ENCODE results near the gene TET2.
A peak's percentile ranks its signal among the peaks of the same experiment; 100 is the strongest.

The TET2 gene

GRCh38 chr4:105174098-105174497, 27.4 kb downstream of the TET2 start:
- H3K4me3 ChIP-seq (replicated peaks in 1 of 2; ENCODE audit: low read depth in 2 of 2, low read length in 2 of 2) = no peak overlapping the region
- DNase-seq (ENCODE audit: low read depth in 2 of 2) = no peak
- TF ChIP-seq CTCF (IDR thresholded peaks at IDR 0.05; ENCODE audit: low read depth, low read length) = no peak

GRCh38 chr4:105179539-105180401, 33.1 kb downstream of the TET2 start:
- TF ChIP-seq CTCF (IDR thresholded peaks at IDR 0.05; ENCODE audit: low read depth, low read length) = no peak
- no peak for DNase-seq (ENCODE audit: low read depth in 2 of 2)
- no peak overlapping the region for H3K4me3 ChIP-seq (replicated peaks in 1 of 2; ENCODE audit: low read depth in 2 of 2, low read length in 2 of 2)

- no peak for TF ChIP-seq CTCF (IDR thresholded peaks at IDR 0.05; ENCODE audit: low read depth, low read length)
- no peak overlapping the region for H3K4me3 ChIP-seq (replicated peaks in 1 of 2; ENCODE audit: low read depth in 2 of 2, low read length in 2 of 2)
- DNase-seq (ENCODE audit: low read depth in 2 of 2) = peak in 1 of 2 donors; percentile 9
Measured at GRCh38 chr4:105181259-105181658, 34.6 kb downstream of the TET2 start.

- no peak for DNase-seq (ENCODE audit: low read depth in 2 of 2)
- TF ChIP-seq CTCF (IDR thresholded peaks at IDR 0.05; ENCODE audit: low read depth, low read length) = no peak
- no peak overlapping the region for H3K4me3 ChIP-seq (replicated peaks in 1 of 2; ENCODE audit: low read depth in 2 of 2, low read length in 2 of 2)
Measured at GRCh38 chr4:105182211-105182610, 35.5 kb downstream of the TET2 start.

GRCh38 chr4:105184316-105184980, 37.8 kb downstream of the TET2 start:
- DNase-seq (ENCODE audit: low read depth in 2 of 2) = peak in 1 of 2 donors; percentile 12
- no peak for TF ChIP-seq CTCF (IDR thresholded peaks at IDR 0.05; ENCODE audit: low read depth, low read length)

GRCh38 chr4:105186701-105187161, 40.1 kb downstream of the TET2 start:
- peak; percentile 65 to 68 for DNase-seq (ENCODE audit: low read depth in 2 of 2)
- TF ChIP-seq CTCF (IDR thresholded peaks at IDR 0.05; ENCODE audit: low read depth, low read length) = no peak
- H3K4me3 ChIP-seq (replicated peaks in 1 of 2; ENCODE audit: low read depth in 2 of 2, low read length in 2 of 2) = no peak overlapping the region

More at GRCh38 chr4:105184316-105184980, 37.8 kb downstream of the TET2 start:
- H3K4me3 ChIP-seq (replicated peaks in 1 of 2; ENCODE audit: low read depth in 2 of 2, low read length in 2 of 2) = no peak overlapping the region

All from cardiac fibroblast (primary cell).